ENCODE measurements around the gene RNF113B. TPM values are rescaled to one million over a fixed set of nuclear protein-coding genes. Genes with fewer than 3 reads are reported as not detected.

The RNF113B gene
- total and polyA plus RNA-seq, 2 of the 4 experiments (the other 2 are of a cell fraction) = not detected

GRCh38 chr13:98158172-98158899 lies 18.7 kb downstream of the RNF113B start:
- no peak overlapping the region for H3K18ac ChIP-seq (ENCODE audit: low read depth, low read length)
- no peak overlapping the region for H3K9ac ChIP-seq (ENCODE audit: low read depth, low read length)
- in situ Hi-C loops (cut with MboI; ENCODE audit: low sequenced_read_pairs) = no loop called here
- no peak overlapping the region for H4K91ac ChIP-seq (ENCODE audit: insufficient read depth, low read depth, low read length)
- H2BK20ac ChIP-seq (ENCODE audit: low read depth, low read length) = no peak overlapping the region
- H3K9me1 ChIP-seq (ENCODE audit: insufficient read depth, low read length) = peaks cover 41% of the 10 kb centered on the region
- WGBS, 2 experiments (ENCODE audit: extremely low coverage in 2 of 2, insufficient read length in 1 of 2) = 71% methylated on average over 3 of the region's 5 CpGs; no CpG with 5 or more reads in 1 of the 2 experiments
- H4K20me1 ChIP-seq (ENCODE audit: insufficient read depth, low read length) = peaks cover 90% of the 10 kb centered on the region
- peaks cover 11% of the 10 kb centered on the region for H3K36me3 ChIP-seq (ENCODE audit: control insufficient read depth, insufficient read depth, low read length)
- no peak overlapping the region for H3K23ac ChIP-seq (ENCODE audit: low read depth, low read length)
- TF ChIP-seq RFX5 (IDR thresholded peaks at IDR 0.05; ENCODE audit: low read depth, low read length) = no peak
- no peak for TF ChIP-seq CHD1 (IDR thresholded peaks at IDR 0.05; ENCODE audit: low read depth, low read length)
- TF ChIP-seq NFE2L2 (IDR thresholded peaks at IDR 0.05; ENCODE audit: low read depth, low read length) = no peak
- TF ChIP-seq MAZ (IDR thresholded peaks at IDR 0.05; ENCODE audit: borderline replicate concordance, low read depth, low read length) = no peak
- TF ChIP-seq RCOR1 (IDR thresholded peaks at IDR 0.05; ENCODE audit: insufficient replicate concordance, low read length) = no peak
- no peak overlapping the region for H3K4me2 ChIP-seq (ENCODE audit: low read depth, low read length)
- H3K14ac ChIP-seq (replicated peaks; ENCODE audit: low read depth, low read length) = no peak overlapping the region
- dilution Hi-C loops (cut with HindIII; ENCODE audit: low sequenced_read_pairs, unreplicated experiment) = no loop called here
- H3K79me1 ChIP-seq (ENCODE audit: low read depth in 1 of 2, low read length in 2 of 2) = peaks cover 49 to 93% of the 10 kb centered on the region in 2 experiments
- ATAC-seq (ENCODE audit: low read depth) = no peak
- no peak overlapping the region for H2AK5ac ChIP-seq (ENCODE audit: low read depth, low read length)
- H2BK120ac ChIP-seq (ENCODE audit: low read depth, low read length) = no peak overlapping the region
- no peak overlapping the region for H3K56ac ChIP-seq (ENCODE audit: extremely low read depth, insufficient read depth, low read length)
- no peak overlapping the region for H2BK15ac ChIP-seq (ENCODE audit: low read depth, low read length)
- no peak overlapping the region for H2AFZ ChIP-seq (replicated peaks; ENCODE audit: low read length, poor library complexity)
- no peak overlapping the region for H4K5ac ChIP-seq (ENCODE audit: low read depth, low read length)
- ChIA-PET POLR2A (ENCODE audit: unreplicated experiment) (no interaction called here), CTCF (no interaction called here)
- DNase-seq = no peak
- no peak overlapping the region for H4K8ac ChIP-seq (ENCODE audit: low read depth in 2 of 2, low read length in 2 of 2)
- H2BK5ac ChIP-seq (ENCODE audit: low read depth, low read length, poor library complexity, severe bottlenecking) = no peak overlapping the region
- no peak overlapping the region for H3K4ac ChIP-seq (ENCODE audit: low read depth, low read length)
- H3K27ac ChIP-seq (ENCODE audit: insufficient read depth, low read length) = no peak overlapping the region
- no TSS peak for BruUV-seq (replicated peaks)
- H3K4me1 ChIP-seq (ENCODE audit: control insufficient read depth, insufficient read depth, low read length) = peaks cover 15% of the 10 kb centered on the region
- H2AK9ac ChIP-seq (replicated peaks; ENCODE audit: low read depth, low read length, poor library complexity) = no peak overlapping the region
- H3K4me3 ChIP-seq (ENCODE audit: insufficient read depth, low read depth, low read length) = no peak overlapping the region
- no peaks in the 10 kb centered on the region for H3K9me3 ChIP-seq (ENCODE audit: control insufficient read depth, insufficient read depth, low read length)
- no peaks in the 10 kb centered on the region for H3K27me3 ChIP-seq (ENCODE audit: control insufficient read depth, insufficient read depth, low read length)
- intact Hi-C loops (cut with micrococcal nuclease) = no loop called here
